Non-pigmented ciliary epithelial cell (primary cell): ENCODE measurements around the gene CYB561D2.
A peak's percentile ranks its signal among the peaks of the same experiment; 100 is the strongest.
"Not testable (repeated sequence)": the region's sequence is repeated elsewhere in the genome, so short reads cannot be mapped to it uniquely, and the experiment has no call there.

Experiments
- DNase-seq: peaks from one replicate; pipeline ENCODE4 v3.0.0-alpha.2; 2010; ENCODE audit warnings: low read depth

The CYB561D2 gene

GRCh38 chr3:50350527-50351322 is at the start of gene CYB561D2, which contains the start of gene NPRL2:
CYB561D2 (plus strand) TSS chr3:50350862; CDS start chr3:50351434, 572 bp downstream.
NPRL2 (minus strand) TSS chr3:50350775; CDS start chr3:50350652, 123 bp downstream.
- DNase-seq: peak; percentile 67

GRCh38 chr3:50302095-50303012 is 48.3 kb upstream of the CYB561D2 start:
- DNase-seq: no peak

- no peak for DNase-seq
These were observed 47.4 kb upstream of the CYB561D2 start, which contains the start of gene HYAL1 for GRCh38 chr3:50303013-50303815. HYAL1 (minus strand) TSS chr3:50303574; CDS start chr3:50302956, 618 bp downstream.

- DNase-seq: no peak
These were observed 46.1 kb upstream of the CYB561D2 start for GRCh38 chr3:50304601-50305000.

- DNase-seq: not testable (repeated sequence)
These were observed 38.6 kb upstream of the CYB561D2 start for GRCh38 chr3:50312041-50312440.

- no peak for DNase-seq
These were observed 36.3 kb upstream of the CYB561D2 start for GRCh38 chr3:50314342-50314741.

- no peak for DNase-seq
These were observed 35.8 kb upstream of the CYB561D2 start for GRCh38 chr3:50314816-50315215.

- no peak for DNase-seq
These were observed 33.9 kb upstream of the CYB561D2 start for GRCh38 chr3:50316657-50317242.

- no peak for DNase-seq
These were observed 33.4 kb upstream of the CYB561D2 start for GRCh38 chr3:50317300-50317699.

GRCh38 chr3:50318163-50318562 is 32.5 kb upstream of the CYB561D2 start:
- no peak for DNase-seq

- DNase-seq: no peak
These were observed 32.0 kb upstream of the CYB561D2 start for GRCh38 chr3:50318615-50319014.

GRCh38 chr3:50319181-50319893 is 31.3 kb upstream of the CYB561D2 start:
- no peak for DNase-seq

GRCh38 chr3:50319894-50320625 is 30.6 kb upstream of the CYB561D2 start:
- DNase-seq: no peak

- DNase-seq: no peak
These were observed 29.8 kb upstream of the CYB561D2 start for GRCh38 chr3:50320853-50321335.

GRCh38 chr3:50321336-50322114 is 29.1 kb upstream of the CYB561D2 start:
- DNase-seq: no peak

- no peak for DNase-seq
These were observed 28.6 kb upstream of the CYB561D2 start for GRCh38 chr3:50322115-50322385.

GRCh38 chr3:50322386-50323091 is 28.1 kb upstream of the CYB561D2 start, which contains the start of gene HYAL2:
HYAL2 (minus strand) TSS chr3:50322745; CDS start chr3:50320489, 2,256 bp downstream.
- DNase-seq: no peak

GRCh38 chr3:50323092-50323600 is 27.5 kb upstream of the CYB561D2 start:
- DNase-seq: no peak
